NCI-H226 (cell line): ENCODE results near the gene SLC8A1.
A peak's percentile ranks its signal among the peaks of the same experiment; 100 is the strongest.

Source experiments
- DNase-seq: peaks from one replicate; pipeline ENCODE4 v3.0.0-alpha.2; 2015

The SLC8A1 gene

DNA sequence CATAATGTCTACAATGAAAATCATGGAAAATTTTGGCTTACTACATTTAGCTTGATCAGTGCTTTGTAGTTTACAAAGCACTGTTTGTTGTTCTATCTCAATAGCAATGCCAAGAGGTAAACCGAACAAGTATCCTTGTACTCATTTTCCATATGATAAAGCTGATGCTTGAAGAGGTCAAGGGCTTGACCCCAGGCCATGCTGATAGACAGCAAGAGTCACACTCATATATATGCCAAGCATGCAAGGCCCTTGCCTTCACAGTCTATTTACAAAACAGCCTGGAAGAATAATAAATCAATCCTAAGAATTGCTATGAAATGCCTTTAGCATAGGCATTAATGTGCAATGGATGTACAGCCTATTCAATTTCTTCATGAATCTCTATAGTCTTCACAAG is 71.8 kb downstream of the SLC8A1 start:
- no peak for DNase-seq

DNA sequence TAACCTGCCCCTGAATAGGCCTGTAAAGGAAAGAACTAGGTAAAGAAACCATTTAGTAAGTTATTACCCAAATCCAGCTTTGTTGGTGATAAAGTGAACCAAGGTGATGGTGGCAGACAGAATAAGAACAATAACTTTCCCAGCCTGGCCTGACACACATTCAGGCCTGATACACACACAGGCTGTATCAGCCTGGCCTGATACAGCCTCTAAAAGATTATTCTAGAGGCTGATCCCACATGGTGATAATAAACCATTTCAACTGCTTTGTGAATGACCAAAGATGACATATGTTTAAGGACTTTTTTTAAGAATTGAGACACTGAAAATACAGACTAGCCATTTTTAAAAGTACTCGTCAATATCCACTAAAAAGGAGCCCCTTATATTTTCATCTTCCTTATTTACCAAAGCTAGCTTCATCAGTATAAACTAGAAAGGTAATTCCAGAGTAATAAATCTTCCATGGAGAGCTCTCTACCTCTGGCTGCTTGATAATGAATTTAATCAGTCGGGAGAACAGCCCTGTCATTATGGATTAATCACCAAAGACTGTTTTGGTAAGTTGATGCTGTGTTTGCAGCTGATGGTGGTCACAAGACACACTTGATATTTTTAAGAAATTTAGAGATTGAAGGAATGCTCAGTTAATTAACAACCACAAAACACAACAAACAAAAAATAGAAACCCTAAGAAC is 77.2 kb downstream of the SLC8A1 start:
- DNase-seq: no peak

DNA sequence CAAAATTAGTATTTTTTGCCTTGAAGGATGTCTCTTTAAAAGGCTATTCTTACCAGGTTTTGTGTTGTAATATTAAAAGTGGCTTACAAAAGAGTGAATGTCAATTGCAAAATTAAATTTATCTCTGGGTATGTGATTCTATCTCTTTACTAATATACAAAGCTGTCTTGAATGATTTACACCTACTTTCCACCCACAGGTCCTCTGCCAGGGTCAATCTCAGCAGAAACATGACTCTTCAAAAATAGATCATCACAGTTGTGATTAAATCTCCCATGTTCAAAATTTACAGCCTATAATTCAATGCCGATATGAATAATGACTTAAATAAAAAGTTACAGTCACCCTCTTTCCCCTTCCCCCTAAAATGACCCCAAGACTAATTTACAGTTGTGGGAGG is 78.8 kb downstream of the SLC8A1 start:
- no peak for DNase-seq

- no peak for DNase-seq
Measured at GRCh38 chr2:40372283-40372985, 79.5 kb downstream of the SLC8A1 start.

- DNase-seq: peak; percentile 26
Measured at GRCh38 chr2:40371525-40372282, 80.2 kb downstream of the SLC8A1 start.

DNA sequence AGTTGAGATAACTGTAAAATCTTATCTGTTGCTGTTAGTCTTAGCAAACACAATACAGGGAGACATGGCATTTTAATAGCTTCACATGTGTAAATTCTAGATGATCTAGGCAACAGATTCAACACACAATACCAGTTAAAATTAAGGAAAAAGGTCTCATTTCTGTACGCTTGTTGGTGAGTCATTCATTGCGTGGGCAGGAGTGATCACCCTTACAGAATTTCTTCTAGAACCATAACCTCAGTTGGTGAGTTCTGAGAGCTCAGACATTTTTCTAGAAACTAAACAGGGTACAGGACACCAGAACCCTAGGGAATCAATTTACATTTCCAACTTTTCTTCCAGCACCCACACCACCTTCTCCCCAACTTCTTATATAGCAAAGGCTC is 81.9 kb downstream of the SLC8A1 start:
- no peak for DNase-seq

DNA sequence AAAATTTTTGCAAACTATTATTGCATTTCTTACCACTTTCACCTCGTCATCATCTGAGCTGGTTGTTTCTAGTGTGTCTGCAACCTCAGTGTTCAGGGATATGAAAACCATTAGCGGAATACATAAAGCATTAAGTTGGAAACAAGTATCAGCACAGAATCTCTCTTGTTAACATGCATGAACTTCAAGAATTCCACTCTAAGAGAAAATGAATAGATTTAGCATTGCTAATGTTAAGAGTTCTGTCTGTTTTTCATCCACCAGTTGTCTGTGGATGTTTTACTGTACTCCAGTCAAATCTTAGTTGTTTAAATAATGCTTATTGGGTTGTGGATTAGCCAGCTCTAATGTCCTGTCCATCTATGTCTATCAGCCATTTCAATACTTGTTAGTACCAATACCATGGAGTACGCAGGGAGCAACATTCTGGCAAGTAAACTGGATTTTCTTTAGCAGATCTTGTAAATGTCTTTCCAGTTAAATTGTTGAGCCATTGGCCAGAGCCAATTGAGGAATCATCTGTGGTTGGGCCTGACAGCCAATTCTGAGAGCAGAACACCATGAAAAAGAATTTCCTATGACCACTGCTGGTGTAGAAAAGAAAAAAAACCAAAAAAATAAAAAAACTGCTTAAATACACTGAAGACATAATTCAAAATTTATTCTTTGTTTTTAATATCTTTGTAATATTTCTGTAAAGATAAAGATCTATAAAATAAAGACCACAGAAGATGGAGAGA is 82.5 kb downstream of the SLC8A1 start:
- no peak for DNase-seq

- peak; percentile 31 for DNase-seq
Measured at GRCh38 chr2:40367652-40368051, 84.2 kb downstream of the SLC8A1 start.

DNA sequence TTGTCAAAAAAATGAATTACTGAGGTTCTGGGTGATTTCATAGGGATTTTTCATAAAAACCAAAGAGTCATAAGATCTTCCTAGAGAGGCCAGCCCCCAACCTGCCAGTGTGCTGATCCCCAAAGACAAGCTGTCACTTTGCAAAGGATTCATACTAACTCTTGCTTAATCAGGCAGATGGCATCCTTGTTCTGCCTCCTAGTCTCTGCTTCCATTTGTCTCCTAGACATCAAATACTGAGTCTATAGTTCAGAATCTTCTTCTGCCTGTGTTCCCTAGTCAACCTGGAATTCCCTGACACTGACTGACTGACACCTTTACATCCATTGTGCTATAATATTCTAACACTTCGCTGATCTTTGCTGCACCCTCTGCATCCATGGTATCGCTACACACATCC is 84.9 kb downstream of the SLC8A1 start:
- no peak for DNase-seq

DNA sequence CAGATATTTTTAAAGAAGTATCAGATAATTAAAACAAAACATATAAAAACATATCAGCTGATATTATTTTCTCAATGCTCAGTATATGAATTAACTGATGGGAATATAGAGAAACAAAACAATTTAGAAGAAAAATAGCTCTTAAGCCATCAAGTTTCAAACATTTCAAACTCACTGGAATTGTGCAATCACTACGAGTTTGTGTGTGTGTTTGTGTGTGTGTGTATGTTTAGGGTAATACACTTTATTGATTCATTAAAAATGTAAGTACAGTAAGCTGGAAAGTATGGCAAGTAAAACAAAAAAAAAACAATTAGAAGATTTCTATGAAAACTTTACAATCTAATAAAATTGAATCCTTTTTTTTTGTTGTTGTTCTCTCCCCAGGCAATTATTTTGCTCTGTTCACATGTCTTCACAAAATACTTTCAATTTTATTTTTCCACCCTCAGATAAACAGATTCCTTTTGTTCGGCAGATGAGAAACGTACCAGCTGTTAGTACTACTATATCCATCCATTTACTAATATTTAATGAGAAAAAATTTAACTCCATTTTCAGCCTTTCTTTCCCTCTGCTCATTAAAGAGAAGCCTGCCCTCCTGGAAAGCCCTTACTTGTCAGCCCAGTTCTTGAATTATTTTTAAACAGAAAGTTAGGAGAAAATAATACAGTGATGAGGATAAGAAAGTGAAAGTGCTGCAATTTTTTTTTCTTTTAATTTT is 87.6 kb downstream of the SLC8A1 start:
- no peak for DNase-seq

DNA sequence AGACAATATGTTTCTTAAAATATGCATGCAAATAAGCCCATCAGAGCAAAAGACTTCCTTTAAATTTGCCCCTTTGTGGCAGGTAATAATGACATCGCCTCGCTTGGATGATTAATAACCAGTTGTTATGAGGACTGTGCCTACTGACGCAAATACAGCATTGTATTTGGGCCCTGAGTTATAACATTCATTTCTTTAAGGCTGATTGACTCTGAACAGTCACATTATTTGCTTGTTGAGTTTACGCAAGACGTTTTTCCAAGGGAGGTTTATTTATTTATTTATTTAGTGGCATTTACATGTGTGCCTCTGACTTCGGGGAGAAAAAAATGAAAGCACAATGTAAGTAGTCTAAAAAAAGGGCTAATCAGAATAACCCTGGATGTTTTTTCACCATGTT is 88.3 kb downstream of the SLC8A1 start:
- DNase-seq: no peak

DNA sequence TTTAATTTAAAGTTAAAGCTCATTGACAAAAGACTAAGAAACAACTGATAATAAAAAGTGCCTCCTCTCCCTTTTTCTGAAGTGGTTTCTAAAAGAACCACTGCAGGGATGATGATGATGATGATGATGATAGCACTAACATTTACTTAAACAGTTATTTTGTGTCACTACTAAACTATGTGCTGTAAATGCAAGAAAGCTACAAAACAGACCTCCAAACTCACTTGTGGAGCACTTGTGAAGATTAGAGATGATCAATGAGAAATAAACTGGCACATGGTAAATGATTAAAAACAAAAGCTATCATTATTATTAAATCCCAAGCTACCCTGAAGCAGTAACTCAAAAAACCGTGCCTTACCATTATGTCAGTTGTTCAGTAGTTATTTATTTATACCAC is 88.7 kb downstream of the SLC8A1 start:
- no peak for DNase-seq

- no peak for DNase-seq
Measured at GRCh38 chr2:40361478-40361877, 90.4 kb downstream of the SLC8A1 start.

DNA sequence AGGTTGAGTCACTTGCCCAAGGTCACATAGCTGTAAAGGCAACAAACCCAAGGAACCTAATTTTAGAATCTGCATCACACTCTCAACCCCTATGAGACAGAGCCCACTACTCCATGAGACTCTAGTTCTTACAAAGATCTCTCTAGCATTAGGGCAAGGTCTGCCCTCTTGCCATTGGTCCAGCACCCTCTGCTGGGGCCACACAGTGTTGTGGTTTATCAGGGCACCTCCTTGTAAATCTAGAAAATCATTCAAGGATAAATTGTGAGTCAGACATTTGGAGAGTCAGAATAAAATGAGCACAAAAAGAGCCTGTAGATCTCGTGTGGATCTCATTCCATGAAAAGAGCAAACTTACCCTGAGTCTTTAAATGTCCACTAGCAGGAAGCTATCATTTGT is 91.2 kb downstream of the SLC8A1 start:
- no peak for DNase-seq

DNA sequence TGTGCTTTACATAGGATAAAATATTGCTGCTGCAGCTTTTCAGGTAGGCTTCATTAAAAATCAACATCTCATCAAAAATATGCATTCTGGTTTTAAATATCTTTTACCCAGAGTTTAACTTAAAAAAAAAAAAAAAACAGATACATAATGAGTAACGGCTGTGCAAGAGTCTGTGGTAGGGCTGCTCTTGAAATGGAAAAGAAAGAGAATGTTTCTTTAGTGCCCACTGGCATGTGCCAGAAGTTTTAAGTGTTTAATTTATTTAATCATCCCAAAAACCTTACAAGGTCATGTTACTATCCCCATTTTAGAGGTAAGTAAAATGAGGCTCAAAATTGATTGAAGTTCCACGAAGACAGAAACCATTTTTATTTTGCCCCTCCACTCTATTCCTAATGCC is 92.1 kb downstream of the SLC8A1 start:
- DNase-seq: no peak

GRCh38 chr2:40358783-40359182 is 93.1 kb downstream of the SLC8A1 start:
- DNase-seq: no peak

DNA sequence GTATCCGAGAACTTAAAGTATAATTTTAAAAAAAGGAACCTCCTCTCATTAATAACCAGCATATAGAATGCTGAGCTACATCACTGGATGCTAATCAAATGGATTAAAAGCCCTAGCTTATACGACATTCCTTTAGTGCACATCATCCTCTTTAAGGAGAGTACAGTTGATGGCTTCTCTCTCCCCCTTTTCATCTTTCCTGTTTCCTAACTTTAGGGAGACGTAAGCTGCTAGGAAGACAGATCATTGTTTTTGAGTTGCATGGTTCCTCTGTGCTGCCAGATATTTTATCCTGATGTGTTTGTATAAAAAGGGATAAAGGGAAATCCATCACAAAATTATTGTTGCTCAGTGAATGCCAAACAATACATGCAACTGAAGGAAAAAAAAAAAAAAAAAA is 94.2 kb downstream of the SLC8A1 start:
- DNase-seq: no peak

DNA sequence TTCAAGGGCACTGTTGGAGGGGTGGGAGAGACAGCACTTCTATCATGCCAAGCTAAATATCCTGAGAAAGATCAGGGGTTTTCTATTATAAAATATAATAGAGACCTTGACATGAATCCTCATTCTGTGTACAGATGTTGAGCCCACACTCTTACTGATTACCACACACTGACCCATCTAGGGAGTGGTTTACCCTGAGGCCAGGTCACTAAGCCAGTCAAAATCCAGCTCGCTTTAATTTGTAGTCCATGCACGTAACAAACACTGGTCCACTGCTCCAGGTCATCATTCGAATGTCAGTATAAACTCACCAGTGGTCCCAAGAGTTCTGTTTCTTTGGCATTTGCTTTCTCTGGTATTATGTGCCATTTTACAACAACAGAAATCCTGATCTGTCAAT is 96.4 kb downstream of the SLC8A1 start:
- no peak for DNase-seq

DNA sequence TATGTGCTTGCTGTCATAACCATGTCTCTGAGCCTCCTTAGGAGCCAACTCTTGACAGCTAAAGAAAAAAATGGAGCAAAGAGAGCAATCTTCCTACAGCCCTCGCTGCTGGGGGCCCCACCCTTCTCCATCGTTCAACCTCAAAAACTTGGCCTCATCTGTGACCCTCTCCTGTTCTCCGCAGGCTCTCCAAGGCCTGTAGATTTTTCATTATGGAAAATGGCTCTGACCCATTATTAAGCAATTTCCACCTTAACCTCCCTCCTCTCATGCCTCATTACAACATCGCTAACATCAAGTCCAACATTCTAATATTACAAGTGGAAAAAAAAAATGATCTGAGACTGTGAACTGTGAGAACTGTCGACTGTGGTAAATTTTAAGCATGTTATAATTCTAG is 98.7 kb downstream of the SLC8A1 start:
- DNase-seq: peak; percentile 23

GRCh38 chr2:40352703-40353099 is 99.2 kb downstream of the SLC8A1 start:
- peak; percentile 54 for DNase-seq

- DNase-seq: peak; percentile 55
Measured at GRCh38 chr2:40352041-40352702, 99.7 kb downstream of the SLC8A1 start.

DNA sequence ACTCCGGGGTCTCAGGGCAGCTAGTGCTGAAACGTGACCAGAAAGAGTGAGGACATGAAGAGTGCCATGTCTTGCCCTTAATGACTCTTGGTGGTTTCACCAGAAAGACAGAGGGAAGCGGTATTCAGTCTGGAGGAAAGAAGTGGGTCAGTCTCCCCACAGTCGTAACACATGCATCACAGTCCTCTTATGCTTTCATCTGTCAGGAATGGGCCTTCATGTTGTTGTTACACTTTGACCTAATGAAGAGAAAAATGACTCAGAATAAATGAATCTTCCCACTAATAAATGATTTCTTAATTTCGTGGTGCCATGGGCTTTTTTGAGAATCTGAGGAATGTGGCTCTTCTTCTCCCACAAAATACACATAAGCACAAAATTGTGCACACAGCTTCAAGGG is 103.2 kb downstream of the SLC8A1 start:
- peak; percentile 26 for DNase-seq
